Activated naive CD4-positive, alpha-beta T cell treated with anti-CD3 and anti-CD28 coated beads, Interleukin-2, amount 10 ng/mL, durations not matched to agents 7 days and 5 days (primary cell): ENCODE results near the gene ACD.

ENCODE experiments used
- CTCF ChIA-PET: fragments of 350-600 bp; sonication (Branson Sonifier 250); formaldehyde crosslinking; loops from one replicate; lab custom pipeline; 2021; ENCODE audit warnings: antibody characterized with exemption; lab: Charles Lee
- DNase-seq: peaks from one replicate; pipeline ENCODE4 v3.0.0-alpha.2; 2020
- H3K27ac Mint-ChIP-seq: one replicate; pipeline ENCODE4 v1.8.0; 2021; ENCODE audit warnings: mild to moderate bottlenecking, moderate library complexity, mixed read lengths
- H3K27me3 Mint-ChIP-seq: one replicate; pipeline ENCODE4 v1.8.0; 2021; ENCODE audit warnings: mild to moderate bottlenecking, mixed read lengths
- H3K36me3 Mint-ChIP-seq: one replicate; pipeline ENCODE4 v1.8.0; 2021; ENCODE audit warnings: mixed read lengths
- H3K4me1 Mint-ChIP-seq: one replicate; pipeline ENCODE4 v1.8.0; 2021; ENCODE audit warnings: mixed read lengths
- H3K4me3 Mint-ChIP-seq: one replicate; pipeline ENCODE4 v1.8.0; 2021; ENCODE audit warnings: mild to moderate bottlenecking, moderate library complexity, mixed read lengths
- H3K9me3 Mint-ChIP-seq: one replicate; pipeline ENCODE4 v1.8.0; 2021; ENCODE audit warnings: mixed read lengths

ACD gene

DNA sequence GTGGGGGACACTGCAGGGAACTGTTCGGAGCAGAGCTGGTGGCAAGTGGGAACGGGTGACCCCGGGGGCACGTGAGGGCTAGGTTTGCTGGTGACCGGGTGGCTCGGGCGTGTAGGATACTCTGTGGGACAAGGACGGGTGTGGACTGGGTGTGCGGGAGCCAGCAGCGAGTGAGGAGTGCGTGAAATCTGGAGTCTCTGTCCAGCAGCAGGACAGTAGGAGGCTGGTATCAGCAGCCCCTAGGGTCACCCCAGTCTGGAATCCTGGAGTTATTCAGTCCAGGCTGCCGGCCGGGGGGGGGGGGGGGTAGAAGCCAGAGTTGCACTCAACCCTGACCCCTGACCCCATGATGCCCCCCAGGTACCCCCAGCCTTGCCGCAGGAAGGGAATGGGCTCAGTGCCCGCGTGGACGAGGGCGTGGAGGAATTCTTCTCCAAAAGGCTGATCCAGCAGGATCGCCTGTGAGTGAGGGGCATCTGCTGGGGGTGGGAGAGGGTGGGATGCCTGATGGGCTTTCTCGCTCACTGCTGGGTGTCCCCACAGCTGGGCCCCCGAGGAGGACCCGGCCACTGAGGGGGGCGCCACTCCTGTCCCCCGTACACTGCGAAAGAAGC lies 6.2 kb downstream of the ACD start:
- CTCF ChIA-PET = no interaction called here
- H3K4me3 Mint-ChIP-seq = no peak overlapping the region

GRCh38 chr16:67653128-67653788 lies 6.8 kb downstream of the ACD start:
- Mint-ChIP-seq H3K27ac (no peak overlapping the region), H3K4me1 (peaks cover 13% of the 10 kb centered on the region), H3K9me3 (no peaks in the 10 kb centered on the region), H3K27me3 (no peaks in the 10 kb centered on the region), H3K36me3 (peaks cover 49% of the 10 kb centered on the region), H3K4me3 (no peak overlapping the region)
- CTCF ChIA-PET = interaction anchor here (1.5 kb wide), 1 partner anchor 106 kb away, joined by 5 read pairs; no protein-coding TSS in a partner anchor
- DNase-seq = no peak

More for the DNA sequence above, 6.2 kb downstream of the ACD start:
- no peaks in the 10 kb centered on the region for H3K27me3 Mint-ChIP-seq
- no peaks in the 10 kb centered on the region for H3K9me3 Mint-ChIP-seq
- H3K4me1 Mint-ChIP-seq = peaks cover 20% of the 10 kb centered on the region
- no peak overlapping the region for H3K27ac Mint-ChIP-seq
- no peak for DNase-seq
- H3K36me3 Mint-ChIP-seq = peaks cover 46% of the 10 kb centered on the region

DNA sequence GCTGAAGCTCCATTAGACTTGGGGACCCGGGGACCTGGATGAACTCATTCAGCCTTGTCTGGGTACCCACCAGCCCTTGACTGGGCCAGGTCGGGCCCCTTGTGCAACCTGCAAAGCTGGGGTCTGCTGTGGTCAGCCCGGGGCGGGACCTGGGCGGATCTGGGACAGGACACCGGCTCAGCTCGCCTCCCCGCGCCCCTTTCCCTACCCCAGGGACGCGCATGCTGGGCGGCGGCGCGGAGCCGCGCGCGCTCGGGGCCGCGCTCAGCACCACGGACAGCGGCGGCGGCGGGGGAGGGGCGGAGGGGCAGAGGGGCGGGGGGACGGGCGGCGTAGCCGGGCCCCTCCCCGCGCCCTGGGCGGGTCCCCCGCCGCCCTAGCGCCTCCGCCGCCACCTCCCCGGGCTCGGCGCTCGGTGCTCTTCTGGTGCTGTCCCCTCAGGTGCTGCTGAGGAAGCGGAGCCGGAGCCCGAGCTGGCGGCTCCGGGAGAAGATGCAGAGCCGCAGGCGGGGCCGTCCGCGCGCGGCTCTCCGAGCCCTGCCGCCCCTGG lies 7.4 kb downstream of the ACD start:
- H3K27ac Mint-ChIP-seq = no peak overlapping the region
- peaks cover 8% of the 10 kb centered on the region for H3K4me1 Mint-ChIP-seq
- H3K27me3 Mint-ChIP-seq = no peaks in the 10 kb centered on the region
- no peak overlapping the region for H3K4me3 Mint-ChIP-seq
- CTCF ChIA-PET = interaction anchor here (1.0 to 1.5 kb wide), 2 partner anchors 15 to 105 kb away, joined by 3 to 5 read pairs; no protein-coding TSS in a partner anchor
- no peaks in the 10 kb centered on the region for H3K9me3 Mint-ChIP-seq
- DNase-seq = no peak
- peaks cover 45% of the 10 kb centered on the region for H3K36me3 Mint-ChIP-seq

GRCh38 chr16:67651847-67652246 lies 8.2 kb downstream of the ACD start:
- CTCF ChIA-PET = interaction anchor here (1.0 to 1.5 kb wide), 2 partner anchors 16 to 105 kb away, joined by 3 to 5 read pairs; no protein-coding TSS in a partner anchor
- Mint-ChIP-seq H3K4me3 (no peak overlapping the region), H3K36me3 (peaks cover 46% of the 10 kb centered on the region), H3K4me1 (peaks cover 11% of the 10 kb centered on the region), H3K9me3 (no peaks in the 10 kb centered on the region), H3K27ac (no peak overlapping the region), H3K27me3 (no peaks in the 10 kb centered on the region)
- no peak for DNase-seq

GRCh38 chr16:67651039-67651438 lies 9.0 kb downstream of the ACD start:
- H3K4me3 Mint-ChIP-seq = no peak overlapping the region
- H3K9me3 Mint-ChIP-seq = no peaks in the 10 kb centered on the region
- no peak overlapping the region for H3K27ac Mint-ChIP-seq
- DNase-seq = no peak
- H3K4me1 Mint-ChIP-seq = peaks cover 17% of the 10 kb centered on the region
- H3K36me3 Mint-ChIP-seq = peaks cover 49% of the 10 kb centered on the region
- H3K27me3 Mint-ChIP-seq = no peaks in the 10 kb centered on the region
- CTCF ChIA-PET = no interaction called here

GRCh38 chr16:67650023-67650422 lies 10.0 kb downstream of the ACD start:
- Mint-ChIP-seq H3K36me3 (peaks cover 45% of the 10 kb centered on the region), H3K4me1 (peaks cover 21% of the 10 kb centered on the region), H3K9me3 (no peaks in the 10 kb centered on the region), H3K27me3 (no peaks in the 10 kb centered on the region), H3K27ac (no peak overlapping the region), H3K4me3 (no peak overlapping the region)
- DNase-seq = no peak
- CTCF ChIA-PET = no interaction called here

DNA sequence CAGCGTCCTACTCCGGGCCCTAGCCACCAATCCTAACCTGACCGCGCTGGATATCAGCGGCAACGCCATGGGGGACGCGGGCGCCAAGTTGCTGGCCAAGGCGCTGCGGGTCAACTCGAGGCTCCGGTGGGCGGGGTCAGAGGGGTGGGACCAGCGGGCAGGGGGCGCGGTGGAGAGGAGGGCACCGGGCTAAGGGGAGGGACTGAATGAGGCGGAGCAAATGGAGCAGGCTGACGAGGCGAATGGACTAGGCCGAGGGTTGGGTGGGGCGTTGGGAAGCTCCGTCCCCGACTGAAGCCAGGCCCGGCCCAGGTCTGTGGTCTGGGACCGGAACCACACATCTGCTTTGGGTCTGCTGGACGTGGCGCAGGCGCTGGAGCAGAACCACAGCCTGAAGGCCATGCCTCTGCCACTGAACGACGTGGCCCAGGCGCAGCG lies 10.5 kb downstream of the ACD start:
- H3K4me1 Mint-ChIP-seq = peaks cover 22% of the 10 kb centered on the region
- H3K9me3 Mint-ChIP-seq = no peaks in the 10 kb centered on the region
- DNase-seq = no peak
- no peaks in the 10 kb centered on the region for H3K27me3 Mint-ChIP-seq
- H3K4me3 Mint-ChIP-seq = no peak overlapping the region
- H3K36me3 Mint-ChIP-seq = peaks cover 44% of the 10 kb centered on the region
- CTCF ChIA-PET = interaction anchor here (1.5 kb wide), 1 partner anchor 102 kb away, joined by 4 read pairs; no protein-coding TSS in a partner anchor
- H3K27ac Mint-ChIP-seq = no peak overlapping the region

DNA sequence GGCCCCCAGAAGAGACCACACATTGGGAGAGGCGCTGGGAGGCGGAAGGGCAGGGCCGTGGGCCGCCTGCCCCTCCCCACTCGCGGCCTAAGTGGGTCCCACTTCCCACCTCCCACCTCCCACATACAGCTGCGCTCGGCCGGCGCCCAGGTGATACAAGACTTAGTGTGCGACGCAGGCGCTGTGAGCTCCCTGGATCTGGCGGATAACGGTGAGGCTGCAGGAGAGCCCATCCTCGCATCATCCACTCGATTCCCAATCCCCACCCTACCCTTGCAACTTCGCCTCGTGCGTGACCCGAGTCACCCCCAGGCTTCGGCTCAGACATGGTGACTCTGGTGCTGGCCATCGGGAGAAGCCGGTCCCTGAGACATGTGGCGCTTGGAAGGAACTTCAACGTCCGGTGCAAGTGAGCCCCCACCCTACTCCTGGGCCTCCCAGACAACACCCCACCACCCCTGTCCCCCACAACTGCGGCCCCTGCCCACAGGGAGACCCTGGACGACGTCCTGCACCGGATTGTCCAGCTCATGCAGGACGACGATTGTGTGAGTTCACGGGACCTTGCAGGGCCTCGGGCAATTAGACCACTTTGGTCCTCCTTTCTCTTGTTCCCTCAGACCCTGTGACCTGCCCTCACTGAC lies 11.2 kb downstream of the ACD start:
- no peaks in the 10 kb centered on the region for H3K27me3 Mint-ChIP-seq
- no peak overlapping the region for H3K27ac Mint-ChIP-seq
- H3K36me3 Mint-ChIP-seq = peaks cover 41% of the 10 kb centered on the region
- DNase-seq = no peak
- H3K4me1 Mint-ChIP-seq = peaks cover 28% of the 10 kb centered on the region
- H3K4me3 Mint-ChIP-seq = no peak overlapping the region
- no peaks in the 10 kb centered on the region for H3K9me3 Mint-ChIP-seq
- CTCF ChIA-PET = interaction anchor here (1.5 to 7.8 kb wide), 2 partner anchors 102 to 128 kb away, joined by 4 to 76 read pairs; no protein-coding TSS in a partner anchor

DNA sequence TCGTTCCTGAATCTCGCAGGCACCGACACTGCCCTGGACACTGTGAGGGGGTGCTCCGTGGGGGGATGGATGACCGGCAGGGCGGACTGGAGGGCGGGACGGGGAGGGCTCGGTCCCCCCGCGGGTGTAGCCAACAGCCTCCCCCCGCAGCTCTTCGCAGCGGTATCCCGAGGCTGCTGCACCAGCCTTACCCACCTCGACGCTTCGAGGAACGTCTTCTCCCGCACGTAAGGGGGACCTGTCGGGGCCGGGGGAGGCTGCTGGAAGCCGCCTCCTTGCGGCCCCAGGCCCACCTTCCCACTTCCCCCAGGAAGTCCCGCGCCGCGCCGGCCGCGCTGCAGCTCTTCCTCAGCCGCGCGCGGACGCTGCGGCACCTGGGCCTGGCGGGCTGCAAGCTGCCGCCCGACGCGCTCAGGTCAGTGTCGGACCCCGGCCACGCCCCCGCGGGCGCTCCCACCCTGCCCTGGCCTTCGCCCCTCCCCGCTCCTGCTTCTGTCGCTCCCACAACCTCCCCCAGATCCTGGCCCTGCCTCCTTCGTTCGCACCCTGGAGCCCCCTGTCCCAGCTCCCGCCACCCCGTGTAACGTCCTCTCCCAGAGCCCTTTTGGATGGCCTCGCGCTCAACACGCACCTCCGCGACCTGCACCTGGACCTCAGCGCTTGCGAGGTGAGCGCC lies 11.8 kb downstream of the ACD start:
- Mint-ChIP-seq H3K27ac (no peak overlapping the region), H3K9me3 (no peaks in the 10 kb centered on the region), H3K4me1 (peaks cover 31% of the 10 kb centered on the region), H3K27me3 (no peaks in the 10 kb centered on the region), H3K36me3 (peaks cover 39% of the 10 kb centered on the region), H3K4me3 (no peak overlapping the region)
- CTCF ChIA-PET = interaction anchor here (1.5 to 7.8 kb wide), 3 partner anchors 20 to 128 kb away, joined by 3 to 76 read pairs (median 4); no protein-coding TSS in a partner anchor
- DNase-seq = no peak

DNA sequence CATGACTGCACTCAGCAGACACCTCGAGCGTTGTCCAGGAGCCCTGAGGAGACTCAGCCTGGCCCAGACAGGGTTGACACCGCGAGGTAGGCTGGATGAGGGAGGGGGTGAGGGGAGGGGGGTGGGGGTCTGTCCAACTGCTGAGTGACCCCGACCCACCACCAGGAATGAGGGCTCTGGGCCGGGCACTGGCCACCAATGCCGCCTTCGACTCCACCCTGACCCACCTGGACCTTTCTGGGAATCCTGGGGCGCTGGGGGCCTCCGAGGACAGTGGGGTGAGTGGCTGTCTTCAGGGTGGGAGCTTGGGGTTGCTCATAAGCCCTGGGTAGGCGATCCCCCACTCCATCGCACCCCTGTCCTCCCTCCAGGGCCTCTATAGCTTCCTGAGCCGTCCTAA lies 12.4 kb downstream of the ACD start:
- Mint-ChIP-seq H3K27me3 (no peaks in the 10 kb centered on the region), H3K4me3 (no peak overlapping the region), H3K9me3 (no peaks in the 10 kb centered on the region), H3K27ac (no peak overlapping the region), H3K36me3 (peaks cover 39% of the 10 kb centered on the region), H3K4me1 (peaks cover 31% of the 10 kb centered on the region)
- DNase-seq = no peak
- CTCF ChIA-PET = interaction anchor here (1.2 to 7.8 kb wide), 4 partner anchors 20 to 127 kb away, joined by 3 to 76 read pairs (median 4); no protein-coding TSS in a partner anchor

GRCh38 chr16:67647111-67647651 lies 12.9 kb downstream of the ACD start:
- no peaks in the 10 kb centered on the region for H3K27me3 Mint-ChIP-seq
- H3K9me3 Mint-ChIP-seq = no peaks in the 10 kb centered on the region
- CTCF ChIA-PET = interaction anchor here (1.2 to 9.6 kb wide), 4 partner anchors 21 to 126 kb away, joined by 3 to 238 read pairs (median 40); no protein-coding TSS in a partner anchor
- peak overlapping the region; percentile 24 for H3K27ac Mint-ChIP-seq
- no peak for DNase-seq
- H3K4me3 Mint-ChIP-seq = peak overlapping the region; percentile 67
- peaks cover 31% of the 10 kb centered on the region for H3K4me1 Mint-ChIP-seq
- peaks cover 38% of the 10 kb centered on the region for H3K36me3 Mint-ChIP-seq

GRCh38 chr16:67645397-67646121 lies 14.5 kb downstream of the ACD start:
- peaks cover 22% of the 10 kb centered on the region for H3K36me3 Mint-ChIP-seq
- H3K4me3 Mint-ChIP-seq = peak overlapping the region; percentile 90
- no peaks in the 10 kb centered on the region for H3K27me3 Mint-ChIP-seq
- peak overlapping the region; percentile 94 for H3K27ac Mint-ChIP-seq
- DNase-seq = no peak
- H3K9me3 Mint-ChIP-seq = no peaks in the 10 kb centered on the region
- CTCF ChIA-PET = interaction anchor here (0.5 to 9.6 kb wide), 22 partner anchors 10 to 292 kb away, joined by 3 to 238 read pairs (median 4); partner anchors contain the start of genes ACD, ATP6V0D1, C16orf86 and CTCF
- peaks cover 29% of the 10 kb centered on the region for H3K4me1 Mint-ChIP-seq
